CD4-positive, alpha-beta T cell treated with Interleukin-6 at 100 ng/mL for 8 hours (primary cell): ENCODE data around the gene NTHL1.
"Not testable (repeated sequence)": the region's sequence is repeated elsewhere in the genome, so short reads cannot be mapped to it uniquely, and the experiment has no call there.

ENCODE experiments used
- DNase-seq: peaks from one replicate; pipeline ENCODE4 v3.0.0-alpha.2; 2020; ENCODE audit warnings: mixed read lengths, low spot score

The NTHL1 gene

DNA sequence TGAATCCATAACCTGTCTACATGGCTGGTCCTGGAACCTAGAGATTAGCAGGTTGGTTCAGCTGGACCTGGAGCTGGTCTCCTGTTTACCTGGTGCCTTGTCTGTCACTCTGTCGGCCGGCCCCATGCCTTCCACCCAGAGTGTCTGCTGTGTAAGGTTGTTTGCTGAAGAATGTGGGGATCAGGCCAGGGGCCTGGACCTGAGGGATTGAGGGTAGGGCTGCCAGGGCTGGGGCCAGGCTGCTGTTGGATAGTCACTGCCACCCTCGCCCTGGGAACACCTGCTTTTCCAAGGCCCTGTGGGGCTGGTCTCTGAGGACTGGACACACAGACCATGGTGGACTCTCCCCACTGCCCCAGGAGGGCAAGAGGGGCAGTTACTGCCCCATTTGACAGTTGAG lies 19.5 kb downstream of the NTHL1 start:
- DNase-seq = no peak

DNA sequence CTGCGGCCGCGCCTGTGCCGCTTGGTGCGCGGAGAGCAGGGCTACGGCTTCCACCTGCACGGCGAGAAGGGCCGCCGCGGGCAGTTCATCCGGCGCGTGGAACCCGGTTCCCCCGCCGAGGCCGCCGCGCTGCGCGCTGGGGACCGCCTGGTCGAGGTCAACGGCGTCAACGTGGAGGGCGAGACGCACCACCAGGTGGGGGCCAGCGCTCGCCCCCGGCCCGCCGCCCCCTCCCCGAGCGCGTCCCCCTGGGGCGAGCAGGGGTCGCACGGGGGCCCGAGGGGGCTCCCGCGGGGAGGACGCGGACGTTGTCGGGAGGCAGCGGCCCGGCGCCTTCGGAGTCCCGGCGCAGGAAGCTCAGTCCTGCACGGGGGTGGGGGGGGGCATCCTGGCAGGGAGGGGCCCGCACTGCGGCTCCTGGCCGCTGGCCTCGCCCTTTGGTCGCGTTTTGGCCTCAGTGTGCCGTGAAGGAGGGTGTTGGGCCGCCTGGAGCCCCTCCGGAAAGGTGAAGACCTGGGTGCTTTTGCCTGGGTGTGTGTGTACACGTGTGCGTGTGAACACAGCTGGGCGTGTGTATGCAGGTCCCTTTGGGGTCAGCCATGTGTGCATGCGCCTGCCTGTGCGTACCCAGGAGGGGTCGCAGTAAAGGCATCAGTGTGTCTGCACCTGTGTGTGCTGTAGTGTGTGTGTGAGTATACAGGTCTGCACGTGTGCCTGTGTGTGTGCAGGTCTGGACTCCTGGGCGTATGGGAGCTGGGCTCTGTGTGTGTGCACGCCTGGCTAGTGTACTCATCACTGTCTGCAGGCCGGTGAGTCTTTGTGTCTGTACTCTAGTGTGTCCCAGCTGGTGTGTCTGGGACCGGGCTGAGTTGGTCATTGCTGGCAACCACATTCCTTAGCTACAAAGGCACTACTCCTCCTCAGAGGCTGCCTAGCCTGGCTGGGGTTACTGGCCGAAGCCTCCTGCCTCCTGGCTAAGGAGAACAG lies 20.3 kb downstream of the NTHL1 start:
- no peak for DNase-seq

DNA sequence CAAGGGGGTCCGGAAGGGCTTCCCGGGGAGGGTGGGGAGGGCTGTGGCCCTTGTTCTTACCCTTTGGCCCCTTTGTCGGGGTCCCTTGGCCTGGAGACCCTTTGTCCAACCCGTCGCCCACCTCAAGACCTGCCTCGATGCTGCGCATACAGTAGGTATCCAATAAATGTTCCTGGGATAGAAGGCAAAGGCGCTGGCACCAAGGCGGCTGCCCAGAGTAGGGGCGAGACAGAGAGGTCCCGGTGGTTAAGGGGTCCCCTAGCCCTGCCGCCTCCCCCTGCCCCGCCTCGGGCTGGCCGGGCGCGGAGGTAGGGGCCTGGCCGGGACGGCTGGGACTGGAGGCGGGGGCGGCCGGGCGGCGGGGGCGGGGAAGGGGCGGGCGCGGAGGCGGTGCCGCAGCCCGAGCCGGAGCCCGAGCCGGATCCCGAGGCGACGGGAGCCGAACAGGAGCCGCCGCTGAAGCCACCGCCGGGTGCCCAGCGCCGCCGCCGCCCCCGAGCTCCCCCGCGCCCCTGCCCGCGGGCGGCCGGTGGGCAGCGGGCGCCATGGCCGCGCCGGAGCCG lies 21.1 kb downstream of the NTHL1 start, which contains the start of gene NHERF2:
NHERF2 (plus strand) TSS at position 442 of the 563 bp plus-strand sequence; CDS start at position 546, 104 bp downstream.
- DNase-seq = peak; percentile 33

- no peak for DNase-seq
Observed at GRCh38 chr16:2025878-2026460, 21.7 kb downstream of the NTHL1 start.

- no peak for DNase-seq
Observed at GRCh38 chr16:2025251-2025650, 22.4 kb downstream of the NTHL1 start.

GRCh38 chr16:2024032-2024420 lies 23.6 kb downstream of the NTHL1 start:
- no peak for DNase-seq

GRCh38 chr16:2023092-2024031 lies 24.3 kb downstream of the NTHL1 start:
- peak; percentile 94 for DNase-seq

DNA sequence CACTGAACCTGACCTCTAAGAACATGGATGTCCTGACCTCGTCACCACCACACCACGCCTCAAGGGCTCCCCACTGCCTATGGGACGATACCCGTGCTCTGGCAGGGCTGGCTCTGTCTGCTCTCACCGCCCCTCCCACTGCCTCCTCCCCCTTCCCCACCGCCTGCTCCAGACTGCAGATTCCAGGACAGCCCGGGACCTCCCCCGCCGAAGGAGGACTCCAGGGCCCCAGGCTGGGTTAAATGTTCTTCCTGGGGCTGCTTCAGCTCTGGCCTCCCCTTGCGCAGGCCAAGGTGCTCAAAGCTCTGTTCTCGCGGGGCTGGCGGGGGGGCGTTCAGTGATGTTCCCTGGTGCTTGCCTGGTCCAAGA lies 24.9 kb downstream of the NTHL1 start:
- DNase-seq = no peak

GRCh38 chr16:2019921-2020831 lies 27.5 kb downstream of the NTHL1 start:
- no peak for DNase-seq

- DNase-seq = no peak
Observed at GRCh38 chr16:2019518-2019920, 28.1 kb downstream of the NTHL1 start, which contains the start of gene NPW. Gene NPW, plus strand, starts transcription at chr16:2019785.

- DNase-seq = no peak
Observed at GRCh38 chr16:2016407-2016922, 31.2 kb downstream of the NTHL1 start.

DNA sequence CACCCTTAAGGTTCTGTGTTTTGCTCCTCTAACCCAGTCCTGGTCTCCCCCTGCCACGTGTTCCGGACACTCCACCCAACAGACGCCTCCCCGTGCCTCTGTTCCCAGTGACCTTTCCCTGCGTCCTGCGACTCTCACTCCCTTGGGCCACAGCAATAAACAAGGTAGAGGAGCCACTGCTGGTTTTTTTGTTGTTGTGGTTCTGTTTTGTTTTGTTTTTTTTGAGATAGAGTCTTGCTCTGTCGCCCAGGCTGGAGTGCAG lies 31.8 kb downstream of the NTHL1 start:
- DNase-seq = no peak

GRCh38 chr16:2015117-2015946 lies 32.3 kb downstream of the NTHL1 start:
- no peak for DNase-seq

GRCh38 chr16:2013527-2013926 lies 34.1 kb downstream of the NTHL1 start:
- DNase-seq = no peak

DNA sequence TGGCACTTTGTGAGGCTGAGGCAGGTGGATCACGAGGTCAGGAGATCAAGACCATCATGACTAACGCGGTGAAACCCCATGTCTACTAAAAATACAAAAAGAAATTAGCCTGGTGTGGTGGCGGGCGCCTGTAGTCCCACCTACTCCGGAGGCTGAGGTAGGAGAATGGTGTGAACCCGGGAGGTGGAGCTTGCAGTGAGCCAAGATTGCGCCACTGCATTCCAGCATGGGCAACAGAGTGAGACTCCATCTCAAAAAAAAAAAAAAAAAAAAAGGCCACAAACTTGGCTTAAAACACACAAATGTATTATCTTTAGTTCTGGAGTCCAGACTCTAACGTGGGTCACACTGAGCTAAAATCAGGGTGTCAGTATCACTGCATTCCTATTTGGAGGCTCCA lies 35.9 kb downstream of the NTHL1 start:
- not testable (repeated sequence) for DNase-seq

DNA sequence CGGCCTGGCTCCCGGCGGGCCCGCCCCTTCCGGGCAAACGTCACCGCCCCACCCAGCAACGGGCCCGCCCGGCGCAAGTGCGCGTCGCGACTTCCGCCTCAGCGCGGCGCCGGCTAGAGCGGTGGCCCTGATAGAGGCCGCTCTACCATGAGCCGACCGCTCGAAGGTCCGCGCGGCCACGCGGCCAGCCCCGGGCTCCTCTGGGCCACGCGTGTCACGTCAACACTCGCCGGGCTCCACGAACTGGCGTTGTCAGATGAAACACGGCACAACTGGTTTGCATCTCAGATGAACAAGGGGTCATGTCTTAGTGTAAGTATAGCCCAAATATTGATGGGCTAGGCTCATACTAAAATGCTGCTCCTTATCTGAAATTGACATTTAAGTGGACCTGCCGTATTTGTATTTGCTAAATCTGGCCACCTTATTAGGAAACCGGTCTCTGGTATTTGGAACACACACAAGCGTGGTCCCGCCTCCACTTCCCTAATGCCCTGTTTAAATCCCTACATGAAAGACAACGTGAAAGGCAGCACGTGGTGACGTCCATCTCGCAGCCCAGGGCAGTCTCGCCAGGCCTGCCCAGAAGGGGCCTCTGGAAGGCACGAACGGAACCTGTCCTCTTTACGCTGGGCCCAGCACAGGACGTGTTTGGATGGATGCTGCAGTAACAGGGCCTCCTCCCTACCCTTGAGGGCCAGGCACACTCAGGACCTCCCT lies 37.7 kb downstream of the NTHL1 start, which contains the start of gene ZNF598:
ZNF598 (minus strand) TSS at position 31 of the 720 bp plus-strand sequence.
- DNase-seq = peak; percentile 68

- DNase-seq = no peak
Observed at GRCh38 chr16:2009164-2009711, 38.4 kb downstream of the NTHL1 start.

- no peak for DNase-seq
Observed at GRCh38 chr16:2008631-2009163, 38.9 kb downstream of the NTHL1 start.
